Thoracic aorta (tissue), 2 donors: ENCODE measurements around the gene NADSYN1. TPM values are rescaled to one million over a fixed set of nuclear protein-coding genes. Genes with fewer than 3 reads are reported as not detected.

Experiments
- ATAC-seq: fragments of 150-250 bp; one replicate; pipeline ENCODE4 v1.8.0; 2017; ENCODE audit warnings: low read depth; ENCODE audit not compliant: insufficient number of reproducible peaks, low FRiP score
- DNase-seq: peaks from one replicate; pipeline ENCODE4 v3.0.0-alpha.2; 2020; ENCODE audit warnings: low spot score
- H3K27ac ChIP-seq, 2 donors: fragments of 200-600 bp; sonication (generic); 1 replicate in 1 of 2; 2 replicates in 1 of 2; pipeline ENCODE4 v1.5.1; 2016; ENCODE audit warnings: mild to moderate bottlenecking in 2 of 2, moderate library complexity in 2 of 2
- H3K27me3 ChIP-seq: fragments of 200-600 bp; sonication (generic); replicated peaks from 2 replicates; pipeline ENCODE4 v1.6.0; 2016; ENCODE audit warnings: mild to moderate bottlenecking; ENCODE audit not compliant: insufficient read depth
- H3K36me3 ChIP-seq: fragments of 200-600 bp; sonication (generic); one replicate; pipeline ENCODE4 v1.5.1; 2016
- H3K4me1 ChIP-seq, 2 donors: fragments of 200-600 bp; sonication (generic); 1 replicate in 1 of 2; 2 replicates in 1 of 2; pipeline versions ENCODE4 v1.5.1 to v1.6.0; 2016; ENCODE audit warnings: low read depth in 2 of 2, mild to moderate bottlenecking in 1 of 2; ENCODE audit not compliant: control insufficient read depth in 1 of 2
- H3K4me3 ChIP-seq: fragments of 200-600 bp; sonication (generic); 2 replicates; pipeline ENCODE4 v1.5.1; 2016; ENCODE audit warnings: mild to moderate bottlenecking
- H3K9me3 ChIP-seq: fragments of 200-600 bp; sonication (generic); 2 replicates; pipeline ENCODE4 v1.5.1; 2016
- CTCF ChIP-seq: fragments of 200-600 bp; sonication (generic); IDR thresholded peaks from one replicate; pipeline ENCODE4 v1.5.1; 2019; ENCODE audit warnings: antibody characterized with exemption
- total RNA-seq, 2 donors: library from RNA; depleted of rRNA; stranded (reverse); fragments of >200 nt; gene quantifications; one replicate each; pipeline versions ENCODE4 v1.1.0 to v1.2.3, GENCODE V29; 2016

NADSYN1 gene
- total RNA-seq, 2 donors from 2014 or later, result 68.0 to 112 TPM

DNA sequence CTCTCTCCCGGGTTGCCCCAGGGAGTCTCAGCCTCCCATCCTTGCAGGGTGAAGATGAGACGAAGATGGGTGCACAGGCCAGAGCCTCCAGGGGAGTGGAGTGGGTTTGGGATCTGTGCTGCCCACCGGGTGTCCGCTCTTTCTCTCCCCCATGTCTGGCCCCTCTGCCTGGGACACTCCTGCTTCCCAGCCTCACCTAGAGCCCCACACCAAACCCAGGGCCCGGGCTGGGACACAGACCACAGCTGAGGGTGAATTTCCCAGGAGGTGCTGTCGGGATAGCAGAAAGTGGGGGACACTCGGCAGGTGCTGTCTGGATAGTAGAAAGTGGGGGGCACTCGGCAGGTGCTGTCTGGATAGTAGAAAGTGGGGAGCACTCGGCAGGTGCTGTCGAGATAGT lies 49.0 kb downstream of the NADSYN1 start:
- no peak for ATAC-seq
- H3K4me3 ChIP-seq, result no peak overlapping the region
- H3K27me3 ChIP-seq, result no peaks in the 10 kb centered on the region
- H3K9me3 ChIP-seq, result peaks cover 3% of the 10 kb centered on the region
- peaks cover 66% of the 10 kb centered on the region for H3K36me3 ChIP-seq
- TF ChIP-seq CTCF, result no peak
- no peaks in the 10 kb centered on the region for H3K4me1 ChIP-seq
- no peak for DNase-seq
- H3K27ac ChIP-seq, result no peak overlapping the region

DNA sequence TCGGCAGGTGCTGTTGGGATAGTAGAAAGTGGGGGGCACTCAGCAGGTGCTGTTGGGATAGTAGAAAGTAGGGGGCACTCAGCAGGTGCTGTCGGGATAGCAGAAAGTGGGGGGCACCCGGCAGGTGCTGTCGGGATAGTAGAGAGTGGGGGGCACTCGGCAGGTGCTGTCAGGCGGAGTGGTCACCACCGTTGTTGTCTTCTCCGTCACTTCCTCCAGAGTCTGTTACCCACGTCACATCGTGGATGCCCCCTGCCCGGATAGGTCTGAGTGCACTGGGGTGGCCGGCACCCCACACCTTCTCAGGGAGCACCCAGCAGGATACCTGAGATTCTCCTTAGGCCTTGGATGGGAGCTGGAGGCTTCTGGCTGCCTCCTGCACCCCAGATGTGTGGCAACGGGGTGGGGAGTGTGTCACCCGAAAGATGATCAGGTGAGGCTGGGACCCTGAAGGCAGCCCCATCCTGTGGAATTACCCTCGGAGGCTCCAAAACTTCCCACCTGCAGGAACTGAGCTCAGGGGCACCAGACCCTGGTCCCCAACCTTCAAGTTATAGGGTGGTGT lies 50.0 kb downstream of the NADSYN1 start:
- no peak for ATAC-seq
- peaks cover 63% of the 10 kb centered on the region for H3K36me3 ChIP-seq

DNA sequence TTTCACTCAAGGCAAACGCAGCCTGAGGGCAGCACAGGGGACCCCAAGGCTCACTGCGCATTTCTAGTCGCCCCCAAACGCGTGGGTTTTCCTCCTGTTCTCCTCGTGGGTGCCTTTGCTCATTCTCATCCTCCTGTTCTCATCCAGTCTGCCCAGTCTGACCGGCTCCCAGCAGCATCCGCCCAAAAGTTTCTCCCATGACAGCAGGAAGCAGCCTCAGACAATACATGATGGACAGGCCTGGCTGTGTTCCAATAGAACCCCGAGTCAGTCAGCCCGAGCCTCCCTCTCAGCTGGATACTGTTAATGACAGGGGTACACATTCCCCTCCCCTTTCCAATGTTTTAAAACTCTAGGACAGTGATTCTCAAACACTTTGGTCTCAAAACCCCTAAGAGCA lies 51.5 kb downstream of the NADSYN1 start:
- no peaks in the 10 kb centered on the region for H3K4me1 ChIP-seq
- no peak overlapping the region for H3K4me3 ChIP-seq
- ATAC-seq, result no peak
- H3K36me3 ChIP-seq, result peaks cover 51% of the 10 kb centered on the region
- H3K9me3 ChIP-seq, result peaks cover 8% of the 10 kb centered on the region
- no peak for DNase-seq
- H3K27ac ChIP-seq, result no peak overlapping the region
- TF ChIP-seq CTCF, result no peak
- no peaks in the 10 kb centered on the region for H3K27me3 ChIP-seq

More for the DNA sequence above, 50.0 kb downstream of the NADSYN1 start:
- Histone ChIP-seq H3K4me1 (no peaks in the 10 kb centered on the region), H3K27ac (no peak overlapping the region), H3K27me3 (no peaks in the 10 kb centered on the region), H3K9me3 (peaks cover 3% of the 10 kb centered on the region), H3K4me3 (no peak overlapping the region)
- no peak for TF ChIP-seq CTCF
- no peak for DNase-seq

GRCh38 chr11:71505001-71505400 lies 52.0 kb downstream of the NADSYN1 start:
- peaks cover 46% of the 10 kb centered on the region for H3K36me3 ChIP-seq
- TF ChIP-seq CTCF, result no peak
- H3K27me3 ChIP-seq, result no peaks in the 10 kb centered on the region
- DNase-seq (no peak), ATAC-seq (no peak)
- no peaks in the 10 kb centered on the region for H3K4me1 ChIP-seq
- H3K9me3 ChIP-seq, result peaks cover 11% of the 10 kb centered on the region
- H3K27ac ChIP-seq, result no peak overlapping the region
- H3K4me3 ChIP-seq, result no peak overlapping the region

GRCh38 chr11:71505781-71506180 lies 52.8 kb downstream of the NADSYN1 start:
- Histone ChIP-seq H3K9me3 (peaks cover 16% of the 10 kb centered on the region), H3K4me3 (no peak overlapping the region), H3K36me3 (peaks cover 39% of the 10 kb centered on the region), H3K27me3 (no peaks in the 10 kb centered on the region), H3K27ac (no peak overlapping the region), H3K4me1 (no peaks in the 10 kb centered on the region)
- DNase-seq (no peak), ATAC-seq (no peak)
- TF ChIP-seq CTCF, result no peak
